ELF-1 (cell line): Measurements from ENCODE around the gene PI4K2B.
"Not testable (repeated sequence)": the region's sequence is repeated elsewhere in the genome, so short reads cannot be mapped to it uniquely, and the experiment has no call there.

Experiments
- DNase-seq: peaks from one replicate; pipeline ENCODE4 v3.0.0-alpha.2; 2016; ENCODE audit warnings: low read depth, low spot score

Gene PI4K2B

GRCh38 chr4:25242195-25242594 is 8.4 kb downstream of the PI4K2B start:
- not testable (repeated sequence) for DNase-seq

GRCh38 chr4:25245181-25245580 is 11.3 kb downstream of the PI4K2B start:
- DNase-seq = no peak

GRCh38 chr4:25246680-25247611 is 13.1 kb downstream of the PI4K2B start:
- no peak for DNase-seq

GRCh38 chr4:25248875-25249274 is 15.0 kb downstream of the PI4K2B start:
- DNase-seq = not testable (repeated sequence)

- not testable (repeated sequence) for DNase-seq
These were observed 15.7 kb downstream of the PI4K2B start for GRCh38 chr4:25249494-25249893.

- no peak for DNase-seq
These were observed 18.6 kb downstream of the PI4K2B start for GRCh38 chr4:25252230-25253070.

GRCh38 chr4:25253071-25253445 is 19.2 kb downstream of the PI4K2B start:
- no peak for DNase-seq

GRCh38 chr4:25253786-25254185 is 20.0 kb downstream of the PI4K2B start:
- DNase-seq = not testable (repeated sequence)

- DNase-seq = no peak
These were observed 25.2 kb downstream of the PI4K2B start for GRCh38 chr4:25258980-25259578.

GRCh38 chr4:25271866-25272265 is 38.0 kb downstream of the PI4K2B start:
- DNase-seq = no peak

- no peak for DNase-seq
These were observed 46.4 kb downstream of the PI4K2B start for GRCh38 chr4:25280210-25280609.

- DNase-seq = no peak
These were observed 50.1 kb downstream of the PI4K2B start for GRCh38 chr4:25283948-25284347.

- no peak for DNase-seq
These were observed 50.6 kb downstream of the PI4K2B start for GRCh38 chr4:25284466-25284865.

- peak; percentile 79 for DNase-seq
These were observed 56.7 kb downstream of the PI4K2B start for GRCh38 chr4:25290490-25291067.

- no peak for DNase-seq
These were observed 57.4 kb downstream of the PI4K2B start for GRCh38 chr4:25291158-25291733.

- DNase-seq = no peak
These were observed 63.9 kb downstream of the PI4K2B start for GRCh38 chr4:25297528-25298242.

- DNase-seq = peak; percentile 85
These were observed 65.8 kb downstream of the PI4K2B start for GRCh38 chr4:25299476-25300203.

- DNase-seq = no peak
These were observed 67.6 kb downstream of the PI4K2B start for GRCh38 chr4:25301471-25301870.

GRCh38 chr4:25302626-25303025 is 68.8 kb downstream of the PI4K2B start:
- no peak for DNase-seq

- DNase-seq = no peak
These were observed 69.7 kb downstream of the PI4K2B start for GRCh38 chr4:25303578-25303977.
